PC-3 (cell line): Measurements from ENCODE around the gene ZNF71. TPM values are rescaled to one million over a fixed set of nuclear protein-coding genes. Genes with fewer than 3 reads are reported as not detected.

Experiments
- ATAC-seq: fragments of 200-7000 bp; cut with Tn5 transposase; 2 replicates; pipeline ENCODE4 v1.9.1; 2020; ENCODE audit warnings: mild to moderate bottlenecking, moderate library complexity
- BruUV-seq: library from RNA; stranded (reverse); fragments of 400-500 nt; replicated peaks from 2 replicates; lab custom pipeline; 2021; lab: Mats Ljungman, UMichigan
- CTCF ChIA-PET: fragments of 300-600 bp; sonication (Branson Sonifier 250); formaldehyde crosslinking; loops from one replicate; lab custom pipeline; 2022; ENCODE audit warnings: antibody characterized with exemption; lab: Charles Lee
- POLR2A ChIA-PET: fragments of 300-600 bp; sonication (Branson Sonifier 250); formaldehyde crosslinking; loops from one replicate; lab custom pipeline; 2022; ENCODE audit warnings: antibody characterized with exemption; ENCODE audit not compliant: unreplicated experiment; lab: Charles Lee
- DNase-seq: peaks from one replicate; pipeline ENCODE4 v3.0.0-alpha.2; 2015
- H2AFZ ChIP-seq: fragments of 300-600 bp; sonication (generic); 2 replicates; pipeline ENCODE4 v1.6.0; 2016; ENCODE audit warnings: antibody characterized with exemption, low read length
- H3F3A ChIP-seq: fragments of 300-600 bp; sonication (generic); one replicate; pipeline ENCODE4 v1.6.0; 2017; ENCODE audit warnings: antibody characterized with exemption, low read length, control low read depth, mild to moderate bottlenecking; ENCODE audit not compliant: unreplicated experiment
- H3K27ac ChIP-seq: fragments of 300-600 bp; sonication (generic); 2 replicates; pipeline ENCODE4 v1.5.1; 2016; ENCODE audit warnings: mild to moderate bottlenecking, low read length
- H3K27me3 ChIP-seq: fragments of 300-600 bp; sonication (generic); 2 replicates; pipeline ENCODE4 v1.6.1; 2016; ENCODE audit warnings: low read length, mixed read lengths
- H3K36me3 ChIP-seq: fragments of 300-600 bp; sonication (generic); 2 replicates; pipeline ENCODE4 v1.6.1; 2016; ENCODE audit warnings: low read depth, mixed run types, low read length, mixed read lengths
- H3K4me1 ChIP-seq: fragments of 300-600 bp; sonication (generic); 2 replicates; pipeline ENCODE4 v1.5.1; 2016; ENCODE audit warnings: low read length; ENCODE audit not compliant: insufficient read depth
- H3K4me2 ChIP-seq: fragments of 300-600 bp; sonication (generic); 2 replicates; pipeline ENCODE4 v1.6.0; 2016; ENCODE audit warnings: low read length
- H3K4me3 ChIP-seq: fragments of 300-600 bp; sonication (generic); 2 replicates; pipeline ENCODE4 v1.5.1; 2016; ENCODE audit warnings: mild to moderate bottlenecking, low read length, mixed read lengths
- H3K79me2 ChIP-seq: fragments of 300-600 bp; sonication (generic); 2 replicates; pipeline ENCODE4 v1.6.1; 2017; ENCODE audit warnings: low read length, mixed read lengths
- H3K9ac ChIP-seq: fragments of 300-600 bp; sonication (generic); 2 replicates; pipeline ENCODE4 v1.6.0; 2016; ENCODE audit warnings: mild to moderate bottlenecking, low read length
- H3K9me2 ChIP-seq: fragments of 300-600 bp; sonication (generic); replicated peaks from 2 replicates; pipeline ENCODE4 v1.6.1; 2016; ENCODE audit warnings: mixed run types, low read length, mixed read lengths
- H3K9me3 ChIP-seq: fragments of 300-600 bp; sonication (generic); 2 replicates; pipeline ENCODE4 v1.6.1; 2016; ENCODE audit warnings: low read length, mixed read lengths
- H4K20me1 ChIP-seq: fragments of 300-600 bp; sonication (generic); 2 replicates; pipeline ENCODE4 v1.6.1; 2016; ENCODE audit warnings: low read length, mixed read lengths
- CTCF ChIP-seq: fragments of 300-600 bp; sonication (generic); conservative IDR thresholded peaks from 2 replicates; pipeline ENCODE4 v1.5.1; 2017; ENCODE audit warnings: antibody characterized with exemption, low read depth, mild to moderate bottlenecking, low read length
- EZH2 ChIP-seq: fragments of 300-600 bp; sonication (generic); IDR thresholded peaks from one replicate; pipeline ENCODE4 v1.6.1; 2017; ENCODE audit warnings: antibody characterized with exemption, mild to moderate bottlenecking, low read length; ENCODE audit not compliant: unreplicated experiment
- EZH2phosphoT487 ChIP-seq: fragments of 300-600 bp; sonication (generic); IDR thresholded peaks from 2 replicates; pipeline ENCODE4 v1.6.1; 2018; ENCODE audit warnings: mild to moderate bottlenecking, antibody characterized with exemption, low read length, borderline replicate concordance
- intact Hi-C: fragments of 100-400 bp; cut with micrococcal nuclease; formaldehyde crosslinking; loops from 2 replicates; pipeline ENCODE4 v1.9.0; 2023
- total RNA-seq: library from RNA; depleted of rRNA; stranded (reverse); fragments of >200 nt; gene quantifications from 2 replicates; pipeline ENCODE4 v1.2.3, GENCODE V29; 2014

The ZNF71 gene
- total RNA-seq, 1 experiment from 2014 or later: 14.2 TPM

GRCh38 chr19:56668676-56669075 is 73.6 kb downstream of the ZNF71 start:
- DNase-seq: no peak
- H4K20me1 ChIP-seq: no peaks in the 10 kb centered on the region
- no TSS peak for BruUV-seq
- no peak for ATAC-seq
- no peaks in the 10 kb centered on the region for H3K79me2 ChIP-seq
- H3K4me3 ChIP-seq: no peak overlapping the region
- H3K4me1 ChIP-seq: no peaks in the 10 kb centered on the region
- H3K9ac ChIP-seq: no peak overlapping the region
- H3K27ac ChIP-seq: no peak overlapping the region
- POLR2A ChIA-PET: no interaction called here
- H3K27me3 ChIP-seq: no peaks in the 10 kb centered on the region
- no peak overlapping the region for H2AFZ ChIP-seq
- H3K4me2 ChIP-seq: no peak overlapping the region
- intact Hi-C loops: no loop called here
- peaks cover 36% of the 10 kb centered on the region; the same call in 1 of the 2 replicates for H3K9me3 ChIP-seq
- CTCF ChIA-PET: no interaction called here
- no peaks in the 10 kb centered on the region for H3K9me2 ChIP-seq
- H3F3A ChIP-seq: no peaks in the 10 kb centered on the region
- no peak for TF ChIP-seq EZH2phosphoT487
- TF ChIP-seq CTCF: no peak
- no peak for TF ChIP-seq EZH2
- H3K36me3 ChIP-seq: no peaks in the 10 kb centered on the region

- Histone ChIP-seq H3K9me2 (no peaks in the 10 kb centered on the region), H3K4me2 (no peak overlapping the region), H3K9me3 (peaks cover 46% of the 10 kb centered on the region; the same call in 1 of the 2 replicates), H3K4me1 (no peaks in the 10 kb centered on the region), H4K20me1 (no peaks in the 10 kb centered on the region), H2AFZ (no peak overlapping the region), H3F3A (no peaks in the 10 kb centered on the region), H3K36me3 (no peaks in the 10 kb centered on the region), H3K9ac (no peak overlapping the region), H3K79me2 (no peaks in the 10 kb centered on the region), H3K27me3 (no peaks in the 10 kb centered on the region), H3K4me3 (no peak overlapping the region), H3K27ac (no peak overlapping the region)
- DNase-seq (no peak), ATAC-seq (no peak)
- TF ChIP-seq EZH2: no peak
- TF ChIP-seq EZH2phosphoT487: no peak
- TF ChIP-seq CTCF: no peak
- POLR2A ChIA-PET: no interaction called here
- CTCF ChIA-PET: no interaction called here
- no TSS peak for BruUV-seq
- intact Hi-C loops: no loop called here
Measured at GRCh38 chr19:56670401-56670960, 75.4 kb downstream of the ZNF71 start.

- Histone ChIP-seq H3K4me1 (no peaks in the 10 kb centered on the region), H3K9me3 (peaks cover 45% of the 10 kb centered on the region; the same call in 1 of the 2 replicates), H3K9ac (no peak overlapping the region), H3K4me3 (no peak overlapping the region), H3K79me2 (no peaks in the 10 kb centered on the region), H4K20me1 (no peaks in the 10 kb centered on the region), H3K4me2 (no peak overlapping the region), H2AFZ (no peak overlapping the region), H3K27ac (no peak overlapping the region), H3F3A (no peaks in the 10 kb centered on the region), H3K27me3 (no peaks in the 10 kb centered on the region), H3K36me3 (no peaks in the 10 kb centered on the region), H3K9me2 (no peaks in the 10 kb centered on the region)
- CTCF ChIA-PET: no interaction called here
- DNase-seq (no peak), ATAC-seq (no peak)
- intact Hi-C loops: no loop called here
- TF ChIP-seq EZH2: no peak
- no peak for TF ChIP-seq CTCF
- no peak for TF ChIP-seq EZH2phosphoT487
- no TSS peak for BruUV-seq
- POLR2A ChIA-PET: no interaction called here
Measured at GRCh38 chr19:56670961-56671612, 76.0 kb downstream of the ZNF71 start.
